Fibroblast of pulmonary artery (primary cell): Measurements from ENCODE around the gene HECA.

Source experiments
- DNase-seq: peaks from one replicate; pipeline ENCODE4 v3.0.0-alpha.2; 2010; ENCODE audit warnings: low read depth
- H3K4me3 ChIP-seq: replicated peaks from 2 replicates; pipeline ENCODE4 v1.5.1; 2011; ENCODE audit warnings: low read depth, mild to moderate bottlenecking, control low read depth, low read length, moderate library complexity
- TF ChIP-seq, protein P1 (sequence below): IDR thresholded peaks from 2 replicates; pipeline ENCODE4 v1.5.1; 2011; ENCODE audit warnings: mild to moderate bottlenecking, control low read depth, low read length, inconsistent platforms; ENCODE audit errors: missing control alignments

Gene HECA

GRCh38 chr6:139184047-139184446, 49.2 kb downstream of the HECA start:
- TF ChIP-seq, protein P1, sequence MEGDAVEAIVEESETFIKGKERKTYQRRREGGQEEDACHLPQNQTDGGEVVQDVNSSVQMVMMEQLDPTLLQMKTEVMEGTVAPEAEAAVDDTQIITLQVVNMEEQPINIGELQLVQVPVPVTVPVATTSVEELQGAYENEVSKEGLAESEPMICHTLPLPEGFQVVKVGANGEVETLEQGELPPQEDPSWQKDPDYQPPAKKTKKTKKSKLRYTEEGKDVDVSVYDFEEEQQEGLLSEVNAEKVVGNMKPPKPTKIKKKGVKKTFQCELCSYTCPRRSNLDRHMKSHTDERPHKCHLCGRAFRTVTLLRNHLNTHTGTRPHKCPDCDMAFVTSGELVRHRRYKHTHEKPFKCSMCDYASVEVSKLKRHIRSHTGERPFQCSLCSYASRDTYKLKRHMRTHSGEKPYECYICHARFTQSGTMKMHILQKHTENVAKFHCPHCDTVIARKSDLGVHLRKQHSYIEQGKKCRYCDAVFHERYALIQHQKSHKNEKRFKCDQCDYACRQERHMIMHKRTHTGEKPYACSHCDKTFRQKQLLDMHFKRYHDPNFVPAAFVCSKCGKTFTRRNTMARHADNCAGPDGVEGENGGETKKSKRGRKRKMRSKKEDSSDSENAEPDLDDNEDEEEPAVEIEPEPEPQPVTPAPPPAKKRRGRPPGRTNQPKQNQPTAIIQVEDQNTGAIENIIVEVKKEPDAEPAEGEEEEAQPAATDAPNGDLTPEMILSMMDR, result no peak
- no peak overlapping the region for H3K4me3 ChIP-seq
- no peak for DNase-seq

DNA sequence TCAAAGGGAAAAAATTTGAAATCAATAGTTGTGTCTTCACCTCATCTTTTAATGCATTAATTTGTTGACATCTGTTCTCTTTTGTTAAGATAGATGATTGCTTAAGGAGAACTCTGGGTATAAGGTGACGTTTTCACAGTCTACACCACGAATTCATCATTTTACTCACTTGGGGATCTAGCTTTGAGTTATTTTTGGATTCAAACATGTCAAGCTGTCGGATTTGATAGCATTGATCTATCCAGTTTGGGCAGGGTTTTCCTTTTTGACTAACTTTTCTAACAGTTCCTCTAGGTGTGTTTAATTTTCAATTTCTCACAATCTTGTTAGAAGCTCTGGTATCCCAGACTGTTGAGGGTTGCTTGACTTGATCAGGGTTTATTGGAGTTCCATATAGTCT, 49.6 kb downstream of the HECA start:
- no peak for DNase-seq
- no peak overlapping the region for H3K4me3 ChIP-seq
- TF ChIP-seq, protein P1, result no peak

DNA sequence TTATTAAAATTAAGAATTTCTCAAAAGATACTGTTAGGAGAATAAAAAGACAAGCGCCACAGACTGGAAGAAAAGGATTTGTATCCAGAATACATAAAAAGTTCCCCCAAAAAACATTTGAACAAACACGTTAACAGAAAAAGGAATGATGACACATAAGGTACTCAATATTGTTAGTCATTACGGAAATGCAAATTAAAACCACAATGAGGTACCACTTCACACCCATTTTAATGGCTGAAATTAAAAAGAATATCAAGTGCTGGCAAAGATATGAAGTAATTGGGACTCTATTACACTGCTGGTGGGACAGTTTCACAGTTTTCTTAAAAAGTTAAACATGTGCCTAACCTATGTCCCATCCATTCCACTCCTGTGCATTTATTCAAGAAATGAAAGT, 51.4 kb downstream of the HECA start:
- H3K4me3 ChIP-seq, result no peak overlapping the region
- no peak for DNase-seq
- TF ChIP-seq, protein P1, result no peak

DNA sequence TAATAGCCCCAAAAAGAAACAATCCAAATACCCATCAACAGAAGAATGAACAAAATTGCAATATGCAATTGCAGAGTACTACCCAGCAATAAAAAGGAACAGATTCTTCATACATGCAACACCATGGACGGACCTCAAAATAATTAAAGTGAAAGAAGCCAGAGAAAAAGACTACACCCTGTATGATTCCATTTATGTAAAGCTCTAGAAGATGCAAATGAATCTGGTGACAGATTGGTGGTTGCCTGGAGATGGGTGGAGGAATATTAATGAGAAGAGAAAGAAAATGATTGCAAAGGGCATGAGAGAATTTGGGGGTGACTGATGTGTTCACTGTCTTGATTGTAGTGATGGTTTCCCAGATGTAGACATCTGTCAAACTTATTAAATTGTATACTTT, 51.8 kb downstream of the HECA start:
- TF ChIP-seq, protein P1, result no peak
- H3K4me3 ChIP-seq, result no peak overlapping the region
- no peak for DNase-seq

GRCh38 chr6:139187489-139187888, 52.6 kb downstream of the HECA start:
- TF ChIP-seq, protein P1, result no peak
- H3K4me3 ChIP-seq, result no peak overlapping the region
- DNase-seq, result no peak

- H3K4me3 ChIP-seq, result no peak overlapping the region
- TF ChIP-seq, protein P1, result no peak
- no peak for DNase-seq
Observed at GRCh38 chr6:139189665-139190064, 54.8 kb downstream of the HECA start.

DNA sequence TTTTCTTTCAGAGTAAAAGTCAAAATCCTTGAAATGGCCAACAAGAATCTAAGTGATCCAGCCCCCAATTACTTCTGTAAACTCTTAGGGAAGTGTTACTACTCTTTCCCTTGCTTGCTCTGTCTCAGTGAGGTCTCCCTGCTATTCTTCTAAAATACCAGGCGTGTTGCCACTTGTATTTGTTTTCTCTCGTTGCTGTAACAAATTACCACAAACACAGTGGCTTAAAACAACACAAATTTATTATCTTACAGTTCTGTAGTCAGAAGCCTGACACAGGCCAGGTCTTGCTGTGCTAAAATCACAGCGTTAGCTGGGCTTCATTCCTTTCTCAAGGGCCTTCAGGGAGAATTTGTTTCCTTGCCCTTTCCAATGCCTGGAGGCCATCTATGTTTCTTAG, 59.9 kb downstream of the HECA start:
- TF ChIP-seq, protein P1, result no peak
- no peak for DNase-seq
- no peak overlapping the region for H3K4me3 ChIP-seq
